Measurements from ENCODE around the gene FGF14. TPM values are rescaled to one million over a fixed set of nuclear protein-coding genes. Genes with fewer than 3 reads are reported as not detected.

Gene FGF14
- total and polyA plus RNA-seq, 2 donors (not counting 3 experiments of a cell fraction or from before 2014, with no cell fraction given): not detected

GRCh38 chr13:102225892-102226291, 176.0 kb downstream of the FGF14 start:
- Histone ChIP-seq H4K20me1 (replicated peaks; ENCODE audit: control insufficient read depth, extremely low read depth, insufficient read depth, low read length) (no peaks in the 10 kb centered on the region), H3K4me1 (ENCODE audit: control insufficient read depth, extremely low read depth, insufficient read depth, low read length) (no peaks in the 10 kb centered on the region), H3K79me2 (ENCODE audit: control insufficient read depth, insufficient read depth, low read length) (no peaks in the 10 kb centered on the region), H3K4me2 (ENCODE audit: insufficient read depth, low read length) (no peak overlapping the region), H3K9ac (replicated peaks; ENCODE audit: extremely low read depth, insufficient read depth, low read length) (no peak overlapping the region), H2AFZ (ENCODE audit: low read depth, low read length) (no peak overlapping the region), H3K9me3 (replicated peaks; ENCODE audit: control insufficient read depth, insufficient read depth, low read length) (no peaks in the 10 kb centered on the region), H3K4me3 (replicated peaks in 1 of 3; ENCODE audit: insufficient read depth in 1 of 3, low read depth in 1 of 3, low read length in 3 of 3) (no peak overlapping the region), H3K27ac (ENCODE audit: insufficient read depth, low read depth, low read length) (no peak overlapping the region), H3K9me1 (replicated peaks; ENCODE audit: control insufficient read depth, extremely low read depth, insufficient read depth, low read length) (no peaks in the 10 kb centered on the region), H3K36me3 (ENCODE audit: control insufficient read depth in 2 of 2, extremely low read depth in 1 of 2, insufficient read depth in 2 of 2, low read length in 2 of 2) (no peaks in the 10 kb centered on the region), H3K27me3 (ENCODE audit: control insufficient read depth in 2 of 2, insufficient read depth in 2 of 2, low read length in 2 of 2) (no peaks in the 10 kb centered on the region)
- ChIA-PET POLR2A (no interaction called here), CTCF (no interaction called here)
- no peak for FAIRE-seq
- TF ChIP-seq MYC (IDR thresholded peaks at IDR 0.05; ENCODE audit: low read depth, low read length): no peak
- TF ChIP-seq JUN (IDR thresholded peaks at IDR 0.05; ENCODE audit: borderline replicate concordance, insufficient read depth, insufficient read length, low read depth): no peak
- no peak for TF ChIP-seq EZH2 (IDR thresholded peaks at IDR 0.05; ENCODE audit: borderline replicate concordance, low read depth, low read length, severe bottlenecking)
- TF ChIP-seq MAX (IDR thresholded peaks at IDR 0.05; ENCODE audit: insufficient read depth, insufficient read length): no peak
- TF ChIP-seq FOS (IDR thresholded peaks at IDR 0.05; ENCODE audit: borderline replicate concordance, insufficient read depth, low read length): no peak
- no peak for DNase-seq (ENCODE audit: low read depth, low spot score)
- dilution Hi-C loops (cut with MboI; ENCODE audit: extremely low pct_ligation_motif_present, low sequenced_read_pairs) (no loop called here), intact Hi-C loops (cut with micrococcal nuclease) (no loop called here)
- BruUV-seq (replicated peaks): no TSS peak

- Histone ChIP-seq H2AFZ (ENCODE audit: low read depth, low read length) (no peak overlapping the region), H3K27me3 (ENCODE audit: control insufficient read depth in 2 of 2, insufficient read depth in 2 of 2, low read length in 2 of 2) (no peaks in the 10 kb centered on the region), H3K9ac (replicated peaks; ENCODE audit: extremely low read depth, insufficient read depth, low read length) (no peak overlapping the region), H4K20me1 (replicated peaks; ENCODE audit: control insufficient read depth, extremely low read depth, insufficient read depth, low read length) (no peaks in the 10 kb centered on the region), H3K9me3 (replicated peaks; ENCODE audit: control insufficient read depth, insufficient read depth, low read length) (no peaks in the 10 kb centered on the region), H3K4me2 (ENCODE audit: insufficient read depth, low read length) (no peak overlapping the region), H3K4me3 (replicated peaks in 1 of 3; ENCODE audit: insufficient read depth in 1 of 3, low read depth in 1 of 3, low read length in 3 of 3) (no peak overlapping the region), H3K36me3 (ENCODE audit: control insufficient read depth in 2 of 2, extremely low read depth in 1 of 2, insufficient read depth in 2 of 2, low read length in 2 of 2) (no peaks in the 10 kb centered on the region), H3K4me1 (ENCODE audit: control insufficient read depth, extremely low read depth, insufficient read depth, low read length) (no peaks in the 10 kb centered on the region), H3K9me1 (replicated peaks; ENCODE audit: control insufficient read depth, extremely low read depth, insufficient read depth, low read length) (no peaks in the 10 kb centered on the region), H3K27ac (ENCODE audit: insufficient read depth, low read depth, low read length) (no peak overlapping the region), H3K79me2 (ENCODE audit: control insufficient read depth, insufficient read depth, low read length) (no peaks in the 10 kb centered on the region)
- CTCF ChIA-PET: interaction anchor here (1.6 kb wide), 1 partner anchor 79 kb away, joined by 7 read pairs; no protein-coding TSS in a partner anchor
- FAIRE-seq (no peak), DNase-seq (ENCODE audit: low read depth, low spot score) (no peak)
- POLR2A ChIA-PET: no interaction called here
- no TSS peak for BruUV-seq (replicated peaks)
- dilution Hi-C loops (cut with MboI; ENCODE audit: extremely low pct_ligation_motif_present, low sequenced_read_pairs) (no loop called here), intact Hi-C loops (cut with micrococcal nuclease) (no loop called here)
- TF ChIP-seq, protein P1, sequence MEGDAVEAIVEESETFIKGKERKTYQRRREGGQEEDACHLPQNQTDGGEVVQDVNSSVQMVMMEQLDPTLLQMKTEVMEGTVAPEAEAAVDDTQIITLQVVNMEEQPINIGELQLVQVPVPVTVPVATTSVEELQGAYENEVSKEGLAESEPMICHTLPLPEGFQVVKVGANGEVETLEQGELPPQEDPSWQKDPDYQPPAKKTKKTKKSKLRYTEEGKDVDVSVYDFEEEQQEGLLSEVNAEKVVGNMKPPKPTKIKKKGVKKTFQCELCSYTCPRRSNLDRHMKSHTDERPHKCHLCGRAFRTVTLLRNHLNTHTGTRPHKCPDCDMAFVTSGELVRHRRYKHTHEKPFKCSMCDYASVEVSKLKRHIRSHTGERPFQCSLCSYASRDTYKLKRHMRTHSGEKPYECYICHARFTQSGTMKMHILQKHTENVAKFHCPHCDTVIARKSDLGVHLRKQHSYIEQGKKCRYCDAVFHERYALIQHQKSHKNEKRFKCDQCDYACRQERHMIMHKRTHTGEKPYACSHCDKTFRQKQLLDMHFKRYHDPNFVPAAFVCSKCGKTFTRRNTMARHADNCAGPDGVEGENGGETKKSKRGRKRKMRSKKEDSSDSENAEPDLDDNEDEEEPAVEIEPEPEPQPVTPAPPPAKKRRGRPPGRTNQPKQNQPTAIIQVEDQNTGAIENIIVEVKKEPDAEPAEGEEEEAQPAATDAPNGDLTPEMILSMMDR (IDR thresholded peaks at IDR 0.05; ENCODE audit: extremely low read depth in 1 of 2, insufficient read depth in 1 of 2, low read depth in 1 of 2, low read length in 2 of 2): no peak
- TF ChIP-seq EZH2 (IDR thresholded peaks at IDR 0.05; ENCODE audit: borderline replicate concordance, low read depth, low read length, severe bottlenecking): no peak
Measured at GRCh38 chr13:102220681-102221228, 181.1 kb downstream of the FGF14 start.
